Measurements from ENCODE around the gene POU2F3. TPM values are rescaled to one million over a fixed set of nuclear protein-coding genes. Genes with fewer than 3 reads are reported as not detected.

POU2F3 gene
- total RNA-seq, 1 donor from 2014 or later: 4.6 TPM

DNA sequence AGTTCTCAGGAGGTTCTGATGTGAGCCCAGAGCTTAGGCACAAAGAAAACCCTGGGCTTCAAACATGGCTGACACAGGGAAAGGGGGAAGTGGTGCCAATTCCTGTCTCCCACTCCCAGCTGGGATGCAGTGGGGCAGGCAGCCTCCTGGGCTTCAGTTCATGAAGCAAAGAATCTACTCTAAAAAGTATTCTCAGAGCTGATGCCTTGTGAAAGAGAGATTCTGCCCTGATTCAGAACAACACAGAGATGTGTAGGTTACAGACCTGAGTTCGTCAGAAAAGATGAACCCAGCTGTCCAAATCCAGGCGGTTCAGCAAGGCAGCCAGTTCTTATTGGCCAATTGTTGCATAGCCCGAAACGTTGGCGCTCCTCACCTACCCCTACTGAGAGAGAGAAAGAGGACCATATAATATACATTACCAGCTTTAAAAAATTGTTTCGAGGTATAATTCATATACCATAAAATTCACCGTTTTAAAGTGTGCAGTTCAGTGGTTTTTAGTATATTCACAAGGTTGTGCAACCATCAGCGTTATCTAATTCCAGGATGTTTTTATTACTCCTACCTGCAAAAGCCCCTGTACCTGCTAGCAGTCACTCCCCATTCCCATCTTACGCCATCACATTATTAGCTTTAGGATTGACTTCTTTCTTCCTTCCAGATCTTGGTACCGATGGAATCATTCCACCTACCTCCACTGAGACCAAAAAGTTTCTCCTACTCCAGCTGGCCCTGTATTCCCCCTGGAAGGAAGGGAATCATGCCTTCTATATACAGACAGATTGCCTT, 77.9 kb downstream of the POU2F3 start:
- ATAC-seq (no peak), DNase-seq (no peak)
- intact Hi-C loops (cut with DNase I): no loop called here
- no peak overlapping the region for H3K4me3 ChIP-seq
- no peaks in the 10 kb centered on the region for H3K27me3 ChIP-seq (ENCODE audit: low read depth)
- peak overlapping the region; percentile 61 for H3K27ac ChIP-seq
- H3K9me3 ChIP-seq: no peaks in the 10 kb centered on the region
- no peaks in the 10 kb centered on the region for H3K36me3 ChIP-seq
- peaks cover 25% of the 10 kb centered on the region for H3K4me1 ChIP-seq
- TF ChIP-seq CTCF (IDR thresholded peaks at IDR 0.05): no peak

DNA sequence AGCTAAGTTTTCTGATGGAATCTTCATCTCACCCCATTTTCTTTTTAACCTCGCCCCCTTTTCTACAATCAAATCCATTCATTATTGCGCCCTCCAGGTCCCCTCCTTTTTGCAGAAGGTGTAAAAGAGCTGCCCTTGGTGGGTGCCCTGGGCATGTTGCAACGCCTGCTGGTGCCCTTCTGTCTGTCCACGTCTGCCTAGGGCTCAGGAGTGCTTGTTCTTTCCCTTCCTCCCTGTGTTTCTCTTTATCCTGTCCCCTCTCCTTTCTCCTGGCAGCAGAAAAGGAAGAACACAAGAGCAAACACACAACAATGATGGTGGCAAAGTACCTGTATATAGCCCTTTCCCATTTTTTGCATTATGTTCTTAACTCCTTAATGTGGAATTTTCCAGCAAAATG, 79.0 kb downstream of the POU2F3 start:
- DNase-seq (no peak), ATAC-seq (no peak)
- Histone ChIP-seq H3K27me3 (ENCODE audit: low read depth) (no peaks in the 10 kb centered on the region), H3K9me3 (no peaks in the 10 kb centered on the region), H3K4me1 (peaks cover 25% of the 10 kb centered on the region), H3K27ac (no peak overlapping the region), H3K36me3 (no peaks in the 10 kb centered on the region), H3K4me3 (no peak overlapping the region)
- intact Hi-C loops (cut with DNase I): no loop called here
- TF ChIP-seq CTCF (IDR thresholded peaks at IDR 0.05): no peak

DNA sequence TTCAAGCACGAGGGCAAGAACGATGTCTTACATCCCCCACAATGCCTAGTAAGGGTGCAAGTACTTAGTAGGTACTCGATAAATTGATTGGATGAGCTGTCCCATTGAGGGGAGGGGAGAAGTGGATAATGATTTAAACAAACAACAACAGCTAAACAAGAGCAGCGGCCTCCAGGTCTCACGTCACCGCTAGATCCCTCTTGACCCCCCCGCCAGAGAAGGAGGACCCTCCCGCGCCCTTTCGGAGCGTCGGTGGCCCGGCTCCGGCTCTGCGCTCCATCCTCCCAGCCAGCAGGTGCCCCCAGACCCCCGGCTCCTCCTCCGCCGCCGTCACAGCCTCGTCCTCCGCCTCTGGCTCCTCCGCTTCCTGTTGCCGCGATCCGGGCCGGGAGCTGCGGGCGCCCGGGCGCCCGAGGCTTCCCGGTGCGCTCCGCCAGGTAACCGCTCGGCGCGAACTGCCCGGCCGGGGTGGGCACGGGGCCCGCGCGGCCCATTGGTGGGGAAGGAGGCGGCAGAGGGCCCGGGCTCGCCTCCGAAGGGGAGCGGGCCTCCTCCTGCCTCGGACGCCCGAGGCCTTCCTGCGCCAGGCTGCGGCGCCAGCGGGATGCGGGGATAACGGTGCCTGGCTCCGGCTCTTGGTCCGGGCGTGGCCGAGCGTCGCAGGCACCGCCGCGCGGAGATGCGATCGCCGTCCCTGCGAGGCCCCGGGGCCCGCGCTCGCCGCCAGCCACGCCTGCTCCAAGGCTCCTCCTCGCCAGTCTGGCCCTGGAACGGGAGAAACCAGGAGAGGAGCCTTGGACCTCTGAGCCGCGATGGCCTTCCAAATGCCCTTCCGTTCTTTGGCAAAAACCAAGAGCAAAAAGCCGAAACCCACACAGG, 85.2 kb downstream of the POU2F3 start, which contains the start of gene TLCD5:
TSS of gene TLCD5 (plus strand) at position 368 of the 879 bp plus-strand sequence. CDS start 2,143 bp downstream, outside the sequence.
- peak within 1 kb of the TSS; percentile 93 for H3K27ac ChIP-seq

DNA sequence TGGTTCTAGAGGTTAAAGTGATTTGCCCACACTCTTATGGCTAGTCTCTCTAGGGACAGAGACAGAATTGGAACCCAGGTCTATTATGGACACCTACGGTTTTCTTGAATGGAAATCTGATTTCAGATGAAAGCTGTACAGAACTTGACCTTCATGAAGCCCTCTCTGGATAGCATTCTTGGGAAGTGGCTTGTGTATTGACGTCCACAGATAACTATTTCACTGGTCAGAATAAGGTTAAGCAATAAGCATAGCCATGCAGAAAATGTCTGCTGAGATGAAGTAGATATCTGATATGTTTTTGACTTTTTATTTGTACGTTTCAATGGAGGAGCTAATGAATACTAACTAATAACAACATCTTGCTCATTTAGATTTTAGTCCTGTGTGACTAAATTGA, 86.3 kb downstream of the POU2F3 start:
- H3K4me3 ChIP-seq: peak overlapping the region; percentile 77
- no peaks in the 10 kb centered on the region for H3K9me3 ChIP-seq
- H3K27ac ChIP-seq: peak overlapping the region; percentile 93
- H3K36me3 ChIP-seq: peaks cover 12% of the 10 kb centered on the region
- H3K27me3 ChIP-seq (ENCODE audit: low read depth): no peaks in the 10 kb centered on the region
- DNase-seq (no peak), ATAC-seq (peak in 1 of 2 donors; percentile 4)
- intact Hi-C loops (cut with DNase I): no loop called here
- no peak for TF ChIP-seq CTCF (IDR thresholded peaks at IDR 0.05)
- peaks cover 26% of the 10 kb centered on the region for H3K4me1 ChIP-seq

More for the DNA sequence above, 85.2 kb downstream of the POU2F3 start, which contains the start of gene TLCD5:
- no peaks in the 10 kb centered on the region for H3K27me3 ChIP-seq (ENCODE audit: low read depth)
- TF ChIP-seq CTCF (IDR thresholded peaks at IDR 0.05): no peak
- peak within 1 kb of the TSS; percentile 77 for H3K4me3 ChIP-seq
- peaks cover 23% of the 10 kb centered on the region for H3K4me1 ChIP-seq
- intact Hi-C loops (cut with DNase I): no loop called here
- no peaks in the 10 kb centered on the region for H3K9me3 ChIP-seq
- peak; percentile 87 to 92 for ATAC-seq
- peak; percentile 69 for DNase-seq
- peaks cover 5% of the 10 kb centered on the region for H3K36me3 ChIP-seq

- H3K27me3 ChIP-seq (ENCODE audit: low read depth): no peaks in the 10 kb centered on the region
- DNase-seq (no peak), ATAC-seq (no peak)
- H3K9me3 ChIP-seq: no peaks in the 10 kb centered on the region
- H3K4me3 ChIP-seq: no peak overlapping the region
- no peak overlapping the region for H3K27ac ChIP-seq
- no peak for TF ChIP-seq CTCF (IDR thresholded peaks at IDR 0.05)
- H3K36me3 ChIP-seq: peaks cover 12% of the 10 kb centered on the region
- peaks cover 29% of the 10 kb centered on the region for H3K4me1 ChIP-seq
- intact Hi-C loops (cut with DNase I): no loop called here
Measured at GRCh38 chr11:120326845-120327281, 86.9 kb downstream of the POU2F3 start.
